Measurements from ENCODE around the gene C20orf173. TPM values are rescaled to one million over a fixed set of nuclear protein-coding genes. Genes with fewer than 3 reads are reported as not detected.

C20orf173 gene
- polyA plus RNA-seq, 1 donor from 2014 or later: not detected

DNA sequence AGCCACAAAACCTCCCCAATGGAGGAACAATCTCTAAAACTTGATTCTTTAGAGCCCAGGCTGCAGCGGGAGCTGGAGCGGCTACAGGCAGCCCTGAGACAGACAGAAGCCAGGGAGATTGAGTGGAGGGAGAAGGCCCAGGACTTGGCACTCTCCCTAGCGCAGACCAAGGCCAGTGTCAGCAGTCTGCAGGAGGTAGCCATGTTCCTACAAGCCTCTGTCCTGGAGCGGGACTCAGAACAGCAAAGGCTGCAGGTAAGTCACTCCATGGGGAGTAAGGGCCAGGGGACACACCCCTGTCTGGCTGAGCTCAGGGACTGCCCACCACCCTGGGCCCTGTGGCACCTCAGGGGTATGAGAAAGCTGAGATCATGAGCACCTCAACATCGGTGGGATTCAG lies 24.7 kb downstream of the C20orf173 start:
- no peak overlapping the region for H3K27ac ChIP-seq (ENCODE audit: low read length)
- H3F3A ChIP-seq (ENCODE audit: insufficient read depth, low read length, poor library complexity, severe bottlenecking): no peaks in the 10 kb centered on the region
- TF ChIP-seq, protein P1, sequence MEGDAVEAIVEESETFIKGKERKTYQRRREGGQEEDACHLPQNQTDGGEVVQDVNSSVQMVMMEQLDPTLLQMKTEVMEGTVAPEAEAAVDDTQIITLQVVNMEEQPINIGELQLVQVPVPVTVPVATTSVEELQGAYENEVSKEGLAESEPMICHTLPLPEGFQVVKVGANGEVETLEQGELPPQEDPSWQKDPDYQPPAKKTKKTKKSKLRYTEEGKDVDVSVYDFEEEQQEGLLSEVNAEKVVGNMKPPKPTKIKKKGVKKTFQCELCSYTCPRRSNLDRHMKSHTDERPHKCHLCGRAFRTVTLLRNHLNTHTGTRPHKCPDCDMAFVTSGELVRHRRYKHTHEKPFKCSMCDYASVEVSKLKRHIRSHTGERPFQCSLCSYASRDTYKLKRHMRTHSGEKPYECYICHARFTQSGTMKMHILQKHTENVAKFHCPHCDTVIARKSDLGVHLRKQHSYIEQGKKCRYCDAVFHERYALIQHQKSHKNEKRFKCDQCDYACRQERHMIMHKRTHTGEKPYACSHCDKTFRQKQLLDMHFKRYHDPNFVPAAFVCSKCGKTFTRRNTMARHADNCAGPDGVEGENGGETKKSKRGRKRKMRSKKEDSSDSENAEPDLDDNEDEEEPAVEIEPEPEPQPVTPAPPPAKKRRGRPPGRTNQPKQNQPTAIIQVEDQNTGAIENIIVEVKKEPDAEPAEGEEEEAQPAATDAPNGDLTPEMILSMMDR (IDR thresholded peaks at IDR 0.05; ENCODE audit: poor library complexity, severe bottlenecking): no peak
- TF ChIP-seq RAD21 (conservative IDR thresholded peaks at IDR 0.05) (no peak), EZH2 (IDR thresholded peaks at IDR 0.05; ENCODE audit: borderline replicate concordance, insufficient read depth, low read length, poor library complexity, severe bottlenecking) (no peak), TAF1 (IDR thresholded peaks at IDR 0.05; ENCODE audit: low read depth) (no peak), MXI1 (conservative IDR thresholded peaks at IDR 0.05; ENCODE audit: poor library complexity, severe bottlenecking) (no peak), POLR2AphosphoS5 (IDR thresholded peaks at IDR 0.05) (no peak), SMC3 (conservative IDR thresholded peaks at IDR 0.05; ENCODE audit: poor library complexity) (no peak), EP300 (conservative IDR thresholded peaks at IDR 0.05; ENCODE audit: poor library complexity, severe bottlenecking) (no peak)
- TF ChIP-seq, protein P2, sequence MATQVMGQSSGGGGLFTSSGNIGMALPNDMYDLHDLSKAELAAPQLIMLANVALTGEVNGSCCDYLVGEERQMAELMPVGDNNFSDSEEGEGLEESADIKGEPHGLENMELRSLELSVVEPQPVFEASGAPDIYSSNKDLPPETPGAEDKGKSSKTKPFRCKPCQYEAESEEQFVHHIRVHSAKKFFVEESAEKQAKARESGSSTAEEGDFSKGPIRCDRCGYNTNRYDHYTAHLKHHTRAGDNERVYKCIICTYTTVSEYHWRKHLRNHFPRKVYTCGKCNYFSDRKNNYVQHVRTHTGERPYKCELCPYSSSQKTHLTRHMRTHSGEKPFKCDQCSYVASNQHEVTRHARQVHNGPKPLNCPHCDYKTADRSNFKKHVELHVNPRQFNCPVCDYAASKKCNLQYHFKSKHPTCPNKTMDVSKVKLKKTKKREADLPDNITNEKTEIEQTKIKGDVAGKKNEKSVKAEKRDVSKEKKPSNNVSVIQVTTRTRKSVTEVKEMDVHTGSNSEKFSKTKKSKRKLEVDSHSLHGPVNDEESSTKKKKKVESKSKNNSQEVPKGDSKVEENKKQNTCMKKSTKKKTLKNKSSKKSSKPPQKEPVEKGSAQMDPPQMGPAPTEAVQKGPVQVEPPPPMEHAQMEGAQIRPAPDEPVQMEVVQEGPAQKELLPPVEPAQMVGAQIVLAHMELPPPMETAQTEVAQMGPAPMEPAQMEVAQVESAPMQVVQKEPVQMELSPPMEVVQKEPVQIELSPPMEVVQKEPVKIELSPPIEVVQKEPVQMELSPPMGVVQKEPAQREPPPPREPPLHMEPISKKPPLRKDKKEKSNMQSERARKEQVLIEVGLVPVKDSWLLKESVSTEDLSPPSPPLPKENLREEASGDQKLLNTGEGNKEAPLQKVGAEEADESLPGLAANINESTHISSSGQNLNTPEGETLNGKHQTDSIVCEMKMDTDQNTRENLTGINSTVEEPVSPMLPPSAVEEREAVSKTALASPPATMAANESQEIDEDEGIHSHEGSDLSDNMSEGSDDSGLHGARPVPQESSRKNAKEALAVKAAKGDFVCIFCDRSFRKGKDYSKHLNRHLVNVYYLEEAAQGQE (IDR thresholded peaks at IDR 0.05; ENCODE audit: borderline replicate concordance): no peak
- no peaks in the 10 kb centered on the region for H3K27me3 ChIP-seq (ENCODE audit: insufficient read depth, low read depth, low read length)
- H3K4me3 ChIP-seq (ENCODE audit: low read length): no peak overlapping the region
- H3K9me3 ChIP-seq (ENCODE audit: low read length): no peaks in the 10 kb centered on the region
- no peaks in the 10 kb centered on the region for H3K36me3 ChIP-seq (ENCODE audit: insufficient read depth, low read length)
- no peaks in the 10 kb centered on the region for H3K79me2 ChIP-seq (replicated peaks; ENCODE audit: insufficient read depth, low read length)
- H3K9ac ChIP-seq (ENCODE audit: low read length): no peak overlapping the region
- no peak overlapping the region for H2AFZ ChIP-seq (ENCODE audit: low read depth, low read length)
- no peaks in the 10 kb centered on the region for H4K20me1 ChIP-seq (ENCODE audit: insufficient read depth)
- H3K9me2 ChIP-seq (ENCODE audit: insufficient read depth, low read length): no peaks in the 10 kb centered on the region
- H3K4me2 ChIP-seq (ENCODE audit: low read length): no peak overlapping the region

DNA sequence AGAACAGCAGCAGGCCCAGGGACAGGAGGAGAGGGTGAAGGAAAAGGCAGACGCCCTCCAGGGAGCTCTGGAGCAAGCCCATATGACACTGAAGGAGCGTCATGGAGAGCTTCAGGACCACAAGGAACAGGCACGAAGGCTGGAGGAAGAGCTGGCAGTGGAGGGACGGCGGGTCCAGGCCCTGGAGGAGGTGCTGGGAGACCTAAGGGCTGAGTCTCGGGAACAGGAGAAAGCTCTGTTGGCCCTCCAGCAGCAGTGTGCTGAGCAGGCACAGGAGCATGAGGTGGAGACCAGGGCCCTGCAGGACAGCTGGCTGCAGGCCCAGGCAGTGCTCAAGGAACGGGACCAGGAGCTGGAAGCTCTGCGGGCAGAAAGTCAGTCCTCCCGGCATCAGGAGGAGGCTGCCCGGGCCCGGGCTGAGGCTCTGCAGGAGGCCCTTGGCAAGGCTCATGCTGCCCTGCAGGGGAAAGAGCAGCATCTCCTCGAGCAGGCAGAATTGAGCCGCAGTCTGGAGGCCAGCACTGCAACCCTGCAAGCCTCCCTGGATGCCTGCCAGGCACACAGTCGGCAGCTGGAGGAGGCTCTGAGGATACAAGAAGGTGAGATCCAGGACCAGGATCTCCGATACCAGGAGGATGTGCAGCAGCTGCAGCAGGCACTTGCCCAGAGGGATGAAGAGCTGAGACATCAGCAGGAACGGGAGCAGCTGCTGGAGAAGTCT lies 25.5 kb downstream of the C20orf173 start:
- Histone ChIP-seq H3K36me3 (ENCODE audit: insufficient read depth, low read length) (no peaks in the 10 kb centered on the region), H4K20me1 (ENCODE audit: insufficient read depth) (no peaks in the 10 kb centered on the region), H3K9ac (ENCODE audit: low read length) (no peak overlapping the region)

More for the DNA sequence above, 25.5 kb downstream of the C20orf173 start:
- no peaks in the 10 kb centered on the region for H3K79me2 ChIP-seq (replicated peaks; ENCODE audit: insufficient read depth, low read length)
- H3K4me3 ChIP-seq (ENCODE audit: low read length): no peak overlapping the region
- H3K27ac ChIP-seq (ENCODE audit: low read length): no peak overlapping the region
- no peaks in the 10 kb centered on the region for H3K9me2 ChIP-seq (ENCODE audit: insufficient read depth, low read length)
- H2AFZ ChIP-seq (ENCODE audit: low read depth, low read length): no peak overlapping the region
- no peaks in the 10 kb centered on the region for H3K27me3 ChIP-seq (ENCODE audit: insufficient read depth, low read depth, low read length)
- no peaks in the 10 kb centered on the region for H3F3A ChIP-seq (ENCODE audit: insufficient read depth, low read length, poor library complexity, severe bottlenecking)
- H3K9me3 ChIP-seq (ENCODE audit: low read length): no peaks in the 10 kb centered on the region
- H3K4me2 ChIP-seq (ENCODE audit: low read length): no peak overlapping the region
- TF ChIP-seq RAD21 (conservative IDR thresholded peaks at IDR 0.05) (no peak), EP300 (conservative IDR thresholded peaks at IDR 0.05; ENCODE audit: poor library complexity, severe bottlenecking) (no peak), POLR2AphosphoS5 (IDR thresholded peaks at IDR 0.05) (no peak), SMC3 (conservative IDR thresholded peaks at IDR 0.05; ENCODE audit: poor library complexity) (no peak), EZH2 (IDR thresholded peaks at IDR 0.05; ENCODE audit: borderline replicate concordance, insufficient read depth, low read length, poor library complexity, severe bottlenecking) (no peak), MXI1 (conservative IDR thresholded peaks at IDR 0.05; ENCODE audit: poor library complexity, severe bottlenecking) (no peak), TAF1 (IDR thresholded peaks at IDR 0.05; ENCODE audit: low read depth) (no peak)
- TF ChIP-seq, protein P2 (IDR thresholded peaks at IDR 0.05; ENCODE audit: borderline replicate concordance): no peak
- TF ChIP-seq, protein P1 (IDR thresholded peaks at IDR 0.05; ENCODE audit: poor library complexity, severe bottlenecking): no peak

Measured in neural cell (in vitro differentiated cells).